B cell (primary cell): ENCODE measurements around the gene ANKRD11. TPM values are rescaled to one million over a fixed set of nuclear protein-coding genes. Genes with fewer than 3 reads are reported as not detected.

Experiments
- ATAC-seq: fragments of 200-7000 bp; cut with Tn5 transposase; one replicate; pipeline ENCODE4 v1.10.0; 2021; ENCODE audit warnings: low read depth, mild to moderate bottlenecking, moderate number of reproducible peaks, moderate library complexity
- CTCF ChIA-PET: fragments of 350-600 bp; sonication (Branson Sonifier 250); formaldehyde crosslinking; loops from one replicate; lab custom pipeline; 2021; ENCODE audit warnings: antibody characterized with exemption, inconsistent platforms; lab: Charles Lee
- POLR2A ChIA-PET: fragments of 350-600 bp; sonication (Branson Sonifier 250); formaldehyde crosslinking; loops from one replicate; lab custom pipeline; 2021; ENCODE audit warnings: antibody characterized with exemption; lab: Charles Lee
- DNase-seq: peaks from one replicate; pipeline ENCODE4 v3.0.0; 2013
- H2AFZ ChIP-seq: 2 replicates; pipeline ENCODE4 v1.6.1; 2012; ENCODE audit warnings: mild to moderate bottlenecking, low read depth, low read length; ENCODE audit not compliant: insufficient read depth, poor library complexity, severe bottlenecking
- H3K27ac ChIP-seq, 2 donors: 1 replicate in 1 of 2; 2 replicates in 1 of 2; pipeline ENCODE4 v1.5.1; 2012 to 2013; ENCODE audit warnings: low read length in 2 of 2, mild to moderate bottlenecking in 2 of 2, moderate library complexity in 1 of 2
- H3K27me3 ChIP-seq, 4 experiments: fragments of 200-600 bp in 1 of 4; sonication (generic) in 1 of 4; replicated peaks in 1 of 4; 1 replicate in 2 of 4; 2 replicates in 2 of 4; pipeline versions ENCODE4 v1.6.1 to v1.7.0; 2013 to 2016; ENCODE audit warnings: low read length in 3 of 4, mild to moderate bottlenecking in 2 of 4, mixed read lengths in 1 of 4, moderate library complexity in 1 of 4; ENCODE audit not compliant: insufficient read depth in 4 of 4, control insufficient read depth in 3 of 4; ENCODE audit errors: control extremely low read depth in 1 of 4
- H3K36me3 ChIP-seq, 2 experiments: replicated peaks in 1 of 2; 1 replicate in 1 of 2; 2 replicates in 1 of 2; pipeline versions ENCODE4 v1.6.1 to v1.7.1; 2013; ENCODE audit warnings: low read length in 1 of 2; ENCODE audit not compliant: insufficient read depth in 2 of 2, control insufficient read depth in 1 of 2; ENCODE audit errors: control extremely low read depth in 1 of 2, extremely low read depth in 1 of 2
- H3K4me1 ChIP-seq, 2 donors: fragments of 200-600 bp in 1 of 2; sonication (generic) in 1 of 2; 1 replicate in 1 of 2; 2 replicates in 1 of 2; pipeline versions ENCODE4 v1.5.1 to v1.6.1; 2013 to 2017; ENCODE audit warnings: low read length in 2 of 2; ENCODE audit not compliant: control insufficient read depth in 2 of 2, insufficient read depth in 2 of 2
- H3K4me2 ChIP-seq: replicated peaks from 2 replicates; pipeline ENCODE3; 2012; ENCODE audit warnings: mild to moderate bottlenecking, low read depth, low read length; ENCODE audit not compliant: poor library complexity, severe bottlenecking
- H3K4me3 ChIP-seq, 5 experiments: fragments of 200-600 bp in 1 of 5; sonication (generic) in 1 of 5; 1 replicate in 3 of 5; 2 replicates in 2 of 5; pipeline versions ENCODE4 v1.5.1 to v1.7.0; 2011 to 2016; ENCODE audit warnings: low read length in 4 of 5, mild to moderate bottlenecking in 4 of 5, low read depth in 2 of 5, control low read depth in 1 of 5, moderate library complexity in 1 of 5; ENCODE audit not compliant: insufficient read depth in 1 of 5; ENCODE audit errors: control extremely low read depth in 1 of 5, extremely low read depth in 1 of 5
- H3K79me2 ChIP-seq: fragments of 200-600 bp; sonication (generic); one replicate; pipeline ENCODE4 v1.6.0; 2016; ENCODE audit warnings: low read length; ENCODE audit not compliant: control insufficient read depth, insufficient read depth
- H3K9ac ChIP-seq: fragments of 200-600 bp; sonication (generic); 2 replicates; pipeline ENCODE4 v1.6.1; 2017; ENCODE audit warnings: mild to moderate bottlenecking, low read length, moderate library complexity
- H3K9me3 ChIP-seq, 3 donors: one replicate each; pipeline versions ENCODE4 v1.6.1 to v1.7.1; 2013; ENCODE audit warnings: low read length in 2 of 3; ENCODE audit not compliant: control insufficient read depth in 2 of 3, insufficient read depth in 1 of 3; ENCODE audit errors: control extremely low read depth in 1 of 3
- H4K20me1 ChIP-seq: 2 replicates; pipeline ENCODE4 v1.6.0; 2012; ENCODE audit warnings: mild to moderate bottlenecking, low read length; ENCODE audit not compliant: insufficient read depth, control insufficient read depth, poor library complexity, severe bottlenecking
- H3K27ac Mint-ChIP-seq: one replicate; pipeline ENCODE4 v1.8.0; 2021; ENCODE audit warnings: mixed read lengths
- H3K27me3 Mint-ChIP-seq: one replicate; pipeline ENCODE4 v1.8.0; 2021; ENCODE audit warnings: mixed read lengths
- H3K4me1 Mint-ChIP-seq: one replicate; pipeline ENCODE4 v1.8.0; 2021; ENCODE audit warnings: mixed read lengths
- H3K4me3 Mint-ChIP-seq: one replicate; pipeline ENCODE4 v1.8.0; 2021; ENCODE audit warnings: mixed read lengths
- H3K9me3 Mint-ChIP-seq: one replicate; pipeline ENCODE4 v1.8.0; 2022; ENCODE audit warnings: mixed read lengths; ENCODE audit not compliant: insufficient read depth
- CTCF ChIP-seq: fragments of 200-600 bp; IDR thresholded peaks from one replicate; pipeline ENCODE4 v1.8.0; 2022; ENCODE audit warnings: antibody characterized with exemption, mild to moderate bottlenecking
- EZH2 ChIP-seq: IDR thresholded peaks from 2 replicates; pipeline ENCODE4 v1.6.1; 2012; ENCODE audit warnings: borderline replicate concordance, low read depth, mild to moderate bottlenecking, moderate library complexity, low read length; ENCODE audit not compliant: insufficient read depth, poor library complexity, severe bottlenecking
- WGBS: methylation state at CpG from one replicate; pipeline ENCODE4 v1.1.5; 2013; ENCODE audit warnings: missing lambda C conversion rate; ENCODE audit not compliant: insufficient coverage; 5-methylcytosine and 5-hydroxymethylcytosine counted together
- intact Hi-C: fragments of 100-400 bp; cut with micrococcal nuclease; formaldehyde crosslinking; loops from one replicate; pipeline ENCODE4 v1.10.0; 2022
- polyA plus RNA-seq: library from polyadenylated mRNA; depleted of rRNA; stranded (reverse); fragments of >200 nt; gene quantifications from 2 replicates; pipeline ENCODE4 v1.2.3, GENCODE V29; 2012
- total RNA-seq, 2 donors: library from RNA; stranded (reverse); fragments of 120-200 nt in 1 of 2; gene quantifications; 1 replicate in 1 of 2; 2 replicates in 1 of 2; pipeline versions ENCODE4 v1.2.3 to v1.2.4, GENCODE V29; 2013 to 2022

The ANKRD11 gene
- total and polyA plus RNA-seq, 2 donors (not counting 1 experiment from before 2014, with no cell fraction given), result 67.9 to 314 TPM

DNA sequence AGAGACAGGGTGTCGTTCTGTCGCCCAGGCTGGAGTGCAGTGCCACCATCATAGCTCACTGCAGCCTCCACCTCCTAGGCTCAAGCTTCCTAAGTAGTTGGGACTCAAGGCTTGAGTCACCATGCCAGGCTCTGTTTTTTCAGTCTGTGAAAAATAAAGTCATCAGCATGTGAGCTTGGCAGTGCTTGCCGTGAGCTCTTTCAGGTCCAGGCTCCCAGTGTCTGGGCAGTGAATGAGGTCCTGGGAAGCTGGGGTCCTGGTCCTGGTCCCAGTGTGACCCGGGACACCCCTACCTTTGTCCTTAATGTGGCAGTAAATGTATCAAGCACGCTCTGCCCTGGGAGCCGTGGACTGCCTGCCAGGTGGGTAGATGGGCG is 47.2 kb upstream of the ANKRD11 start:
- DNase-seq (no peak), ATAC-seq (no peak)
- ChIA-PET POLR2A (no interaction called here), CTCF (no interaction called here)
- Histone ChIP-seq H3K9ac (no peak overlapping the region), H3K4me2 (no peak overlapping the region), H3K4me3 (no peak overlapping the region), H3K9me3 (no peaks in the 10 kb centered on the region), H2AFZ (no peak overlapping the region), H3K4me1 (peaks cover 23 to 24% of the 10 kb centered on the region in 2 donors), H3K27me3 (no peaks in the 10 kb centered on the region), H3K36me3 (peaks cover 0 to 31% of the 10 kb centered on the region in 2 experiments), H3K79me2 (peaks cover 42% of the 10 kb centered on the region), H4K20me1 (peaks cover 32% of the 10 kb centered on the region), H3K27ac (no peak overlapping the region)
- Mint-ChIP-seq H3K4me1 (peaks cover 22% of the 10 kb centered on the region), H3K27me3 (no peaks in the 10 kb centered on the region), H3K4me3 (no peak overlapping the region), H3K9me3 (no peaks in the 10 kb centered on the region), H3K27ac (peak overlapping the region; percentile 53)
- intact Hi-C loops, result no loop called here
- TF ChIP-seq CTCF, result no peak
- TF ChIP-seq EZH2, result no peak
- WGBS, result 96% methylated on average over 7 of the region's 7 CpGs

DNA sequence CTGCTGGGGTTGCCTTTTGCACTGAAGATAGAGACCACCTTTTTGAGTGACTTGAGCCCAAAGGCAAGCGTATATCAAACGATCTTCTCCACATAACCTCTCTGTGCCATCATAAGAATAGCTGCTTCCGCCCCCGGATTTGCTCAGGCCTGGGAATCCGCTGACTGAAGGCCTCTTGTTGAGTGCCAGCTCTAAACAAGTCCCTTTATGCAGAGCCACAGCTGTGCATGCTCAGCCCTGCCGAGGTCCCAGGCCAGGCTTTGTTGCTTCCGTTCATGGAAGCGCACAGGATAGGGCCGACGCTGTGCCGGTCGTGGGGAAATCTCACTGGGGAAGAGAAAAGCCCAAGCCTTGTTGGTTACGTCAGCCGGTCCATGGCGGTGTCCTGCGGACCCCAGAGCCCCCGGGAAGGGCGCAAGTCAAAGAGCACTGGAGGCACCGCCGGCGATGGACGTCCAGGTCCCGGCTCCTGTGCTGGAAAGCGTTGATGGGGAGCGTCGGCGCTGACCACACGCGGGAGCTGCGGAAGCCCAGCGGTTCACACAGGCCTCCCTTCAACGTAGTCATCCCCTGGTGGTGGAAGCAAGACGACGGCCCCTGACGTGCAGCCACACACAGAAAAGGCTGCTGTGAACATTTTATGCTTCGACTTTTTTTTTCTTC is 46.7 kb upstream of the ANKRD11 start:
- H3K4me1 ChIP-seq, result peaks cover 23 to 24% of the 10 kb centered on the region in 2 donors
- Mint-ChIP-seq H3K27me3 (no peaks in the 10 kb centered on the region), H3K4me3 (no peak overlapping the region), H3K4me1 (peaks cover 22% of the 10 kb centered on the region), H3K27ac (peak overlapping the region; percentile 53), H3K9me3 (no peaks in the 10 kb centered on the region)
- H3K9me3 ChIP-seq, result no peaks in the 10 kb centered on the region
- no peak for DNase-seq
- TF ChIP-seq EZH2 (no peak), CTCF (no peak)
- H3K9ac ChIP-seq, result no peak overlapping the region
- H3K79me2 ChIP-seq, result peaks cover 44% of the 10 kb centered on the region
- H4K20me1 ChIP-seq, result peaks cover 32% of the 10 kb centered on the region
- H3K27me3 ChIP-seq, result no peaks in the 10 kb centered on the region
- 96% methylated on average over 36 of the region's 36 CpGs for WGBS
- H3K4me3 ChIP-seq, result no peak overlapping the region
- ChIA-PET POLR2A (no interaction called here), CTCF (no interaction called here)
- ATAC-seq, result no peak
- no peak overlapping the region for H2AFZ ChIP-seq
- no peak overlapping the region for H3K27ac ChIP-seq
- intact Hi-C loops, result no loop called here
- H3K4me2 ChIP-seq, result no peak overlapping the region
- peaks cover 0 to 36% of the 10 kb centered on the region in 2 experiments for H3K36me3 ChIP-seq
